Spleen (tissue), 7 donors: ENCODE results near the gene CALCOCO1.

Source experiments
- POLR2A ChIP-seq, 3 donors: fragments of 450-650 bp; IDR thresholded peaks; one replicate each; pipeline ENCODE4 v1.5.1; 2017; ENCODE audit warnings: antibody characterized with exemption in 3 of 3, mild to moderate bottlenecking in 1 of 3
- TF ChIP-seq, protein P1 (sequence below), 11 experiments: fragments of 200-600 bp in 7 of 11; fragments of 450-650 bp in 4 of 11; sonication (generic) in 4 of 11; IDR thresholded peaks in 8 of 11; conservative IDR thresholded peaks in 3 of 11; 1 replicate in 7 of 11; 2 replicates in 4 of 11; pipeline versions ENCODE4 v1.4.0 to v1.8.0; 2016 to 2021; ENCODE audit warnings: antibody characterized with exemption in 11 of 11, inconsistent platforms in 4 of 11, mild to moderate bottlenecking in 1 of 11
- donor health status: DM: no; HTN: no; CAD: no; lungs with moderate emphysema.
- donor health status: DM: no; HTN: no; CAD: no.
- donor health status: DM: no; HTN: no; CAD: no.

DNA sequence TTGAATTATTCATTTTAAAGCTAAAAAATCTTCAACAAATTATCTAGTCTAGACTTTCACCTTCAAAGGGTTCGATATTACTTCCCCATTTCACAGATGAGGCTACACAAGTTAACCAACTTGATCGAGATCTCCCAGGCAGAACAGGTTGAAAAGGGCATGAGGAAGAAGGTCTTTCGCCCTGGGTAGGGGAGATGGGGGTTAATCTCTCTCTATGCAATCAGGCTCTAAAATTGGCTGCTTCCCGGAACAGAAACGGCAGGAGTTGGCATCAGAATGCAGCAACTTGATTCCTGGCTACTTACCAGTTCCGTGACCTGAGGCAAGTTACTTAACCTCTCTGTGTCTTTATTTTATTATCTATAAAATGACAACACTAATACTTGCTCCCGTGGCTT is 26.9 kb upstream of the CALCOCO1 start:
- TF ChIP-seq, protein P1, sequence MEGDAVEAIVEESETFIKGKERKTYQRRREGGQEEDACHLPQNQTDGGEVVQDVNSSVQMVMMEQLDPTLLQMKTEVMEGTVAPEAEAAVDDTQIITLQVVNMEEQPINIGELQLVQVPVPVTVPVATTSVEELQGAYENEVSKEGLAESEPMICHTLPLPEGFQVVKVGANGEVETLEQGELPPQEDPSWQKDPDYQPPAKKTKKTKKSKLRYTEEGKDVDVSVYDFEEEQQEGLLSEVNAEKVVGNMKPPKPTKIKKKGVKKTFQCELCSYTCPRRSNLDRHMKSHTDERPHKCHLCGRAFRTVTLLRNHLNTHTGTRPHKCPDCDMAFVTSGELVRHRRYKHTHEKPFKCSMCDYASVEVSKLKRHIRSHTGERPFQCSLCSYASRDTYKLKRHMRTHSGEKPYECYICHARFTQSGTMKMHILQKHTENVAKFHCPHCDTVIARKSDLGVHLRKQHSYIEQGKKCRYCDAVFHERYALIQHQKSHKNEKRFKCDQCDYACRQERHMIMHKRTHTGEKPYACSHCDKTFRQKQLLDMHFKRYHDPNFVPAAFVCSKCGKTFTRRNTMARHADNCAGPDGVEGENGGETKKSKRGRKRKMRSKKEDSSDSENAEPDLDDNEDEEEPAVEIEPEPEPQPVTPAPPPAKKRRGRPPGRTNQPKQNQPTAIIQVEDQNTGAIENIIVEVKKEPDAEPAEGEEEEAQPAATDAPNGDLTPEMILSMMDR (IDR thresholded peaks at IDR 0.05 in 8 of 11, conservative IDR thresholded peaks at IDR 0.05 in 3 of 11) = no peak
- TF ChIP-seq POLR2A (IDR thresholded peaks at IDR 0.05) = no peak
